Subcutaneous abdominal adipose tissue (tissue), 5 donors: ENCODE data around the gene CHMP4B.

ENCODE experiments used
- H3K27ac ChIP-seq: one replicate; pipeline ENCODE4 v1.7.0; 2013; ENCODE audit warnings: low read depth, mild to moderate bottlenecking, inconsistent platforms, low read length, moderate library complexity
- H3K27me3 ChIP-seq, 5 donors: one replicate each; pipeline ENCODE4 v1.7.0; 2013; ENCODE audit warnings: low read length in 5 of 5, inconsistent platforms in 1 of 5; ENCODE audit not compliant: control insufficient read depth in 5 of 5, insufficient read depth in 4 of 5
- H3K36me3 ChIP-seq, 5 donors: one replicate each; pipeline ENCODE4 v1.7.0; 2013; ENCODE audit warnings: low read length in 5 of 5; ENCODE audit not compliant: control insufficient read depth in 5 of 5, insufficient read depth in 5 of 5
- H3K4me1 ChIP-seq, 5 donors: one replicate each; pipeline ENCODE4 v1.7.0; 2013; ENCODE audit warnings: low read length in 5 of 5, mild to moderate bottlenecking in 3 of 5, moderate library complexity in 1 of 5; ENCODE audit not compliant: control insufficient read depth in 5 of 5, insufficient read depth in 5 of 5
- H3K4me3 ChIP-seq, 5 donors: one replicate each; pipeline ENCODE4 v1.7.0; 2013; ENCODE audit warnings: low read length in 5 of 5, low read depth in 1 of 5
- H3K9ac ChIP-seq, 5 donors: one replicate each; pipeline ENCODE4 v1.7.0; 2013; ENCODE audit warnings: low read length in 5 of 5, mild to moderate bottlenecking in 4 of 5, moderate library complexity in 3 of 5
- H3K9me3 ChIP-seq, 5 donors: one replicate each; pipeline ENCODE4 v1.7.0; 2013; ENCODE audit warnings: low read length in 5 of 5; ENCODE audit not compliant: control insufficient read depth in 5 of 5
- donor health status: healthy.
- donor health status: healthy.
- donor health status: healthy.
- donor health status: healthy.
- donor health status: healthy.

Gene CHMP4B

DNA sequence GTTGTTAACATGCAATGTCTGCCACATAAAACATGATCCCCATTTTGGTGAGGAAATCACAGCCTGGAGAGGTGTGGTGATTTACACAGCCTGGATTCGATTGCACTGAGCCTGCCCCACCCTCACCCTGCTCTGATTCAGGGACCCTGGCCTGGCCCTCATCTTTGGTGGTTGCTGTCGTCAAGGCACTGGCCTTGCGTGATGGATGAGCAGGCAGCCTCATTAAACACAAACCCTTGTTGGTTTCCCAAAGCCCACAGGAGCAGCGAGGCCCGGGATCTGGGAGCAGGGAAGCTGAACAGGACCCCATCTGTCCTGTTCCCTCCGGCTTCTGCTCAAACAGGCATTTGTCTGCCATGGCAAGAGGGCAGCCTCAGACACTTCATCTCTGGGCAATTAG, 70.8 kb downstream of the CHMP4B start:
- Histone ChIP-seq H3K9me3 (peaks cover 0 to 14% (median 13%) of the 10 kb centered on the region in 5 donors), H3K27me3 (peaks cover 0 to 8% (median 4%) of the 10 kb centered on the region in 5 donors), H3K36me3 (no peaks in the 10 kb centered on the region), H3K4me1 (no peaks in the 10 kb centered on the region), H3K4me3 (no peak overlapping the region), H3K27ac (no peak overlapping the region), H3K9ac (no peak overlapping the region)

DNA sequence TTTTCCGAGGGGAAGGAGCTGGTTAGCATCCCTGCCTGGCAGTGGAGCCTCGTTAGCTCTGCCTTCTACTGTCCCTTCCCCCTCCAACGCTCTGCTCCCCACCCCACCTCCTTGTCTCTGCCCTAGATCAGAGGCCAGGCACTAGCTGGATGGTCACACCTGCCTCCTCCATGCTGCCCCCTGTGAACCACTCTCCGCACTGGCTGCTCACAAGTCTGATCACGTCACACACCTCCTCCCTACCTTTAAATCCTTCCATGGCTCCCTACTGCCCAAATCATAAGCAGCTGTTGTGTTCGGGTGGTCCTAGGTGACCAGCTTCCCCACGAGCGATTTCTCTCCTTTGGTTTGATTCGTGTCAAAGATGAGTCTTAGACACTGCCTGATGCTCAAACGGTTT, 71.3 kb downstream of the CHMP4B start:
- no peaks in the 10 kb centered on the region for H3K36me3 ChIP-seq
- no peak overlapping the region for H3K9ac ChIP-seq
- peaks cover 0 to 8% (median 4%) of the 10 kb centered on the region in 5 donors for H3K27me3 ChIP-seq
- H3K4me1 ChIP-seq: no peaks in the 10 kb centered on the region
- H3K9me3 ChIP-seq: peaks cover 0 to 14% (median 13%) of the 10 kb centered on the region in 5 donors
- no peak overlapping the region for H3K27ac ChIP-seq
- H3K4me3 ChIP-seq: no peak overlapping the region

DNA sequence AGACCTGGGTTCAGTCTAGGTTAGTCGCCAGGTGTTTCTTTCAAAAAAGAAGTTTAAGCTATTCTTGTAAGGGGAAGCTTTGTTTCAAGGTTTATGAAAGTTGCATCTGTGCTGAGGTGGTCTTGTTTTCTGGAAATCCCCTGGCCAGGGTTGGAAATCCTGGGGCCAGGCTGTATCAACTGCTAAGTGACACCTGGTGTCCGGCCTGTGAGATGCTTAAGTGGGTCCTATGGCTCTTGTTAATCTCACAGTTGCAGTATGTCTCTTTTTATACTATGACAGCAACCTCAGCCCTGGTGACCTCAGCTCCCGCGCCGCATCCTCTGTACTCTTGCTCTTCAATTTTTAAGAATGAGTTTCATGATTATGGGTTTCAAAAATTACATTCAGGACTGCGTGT, 72.0 kb downstream of the CHMP4B start:
- Histone ChIP-seq H3K4me3 (no peak overlapping the region), H3K9ac (no peak overlapping the region), H3K27ac (no peak overlapping the region), H3K4me1 (no peaks in the 10 kb centered on the region), H3K9me3 (peaks cover 0 to 14% (median 9%) of the 10 kb centered on the region in 5 donors), H3K27me3 (peaks cover 0 to 8% (median 4%) of the 10 kb centered on the region in 5 donors), H3K36me3 (no peaks in the 10 kb centered on the region)

DNA sequence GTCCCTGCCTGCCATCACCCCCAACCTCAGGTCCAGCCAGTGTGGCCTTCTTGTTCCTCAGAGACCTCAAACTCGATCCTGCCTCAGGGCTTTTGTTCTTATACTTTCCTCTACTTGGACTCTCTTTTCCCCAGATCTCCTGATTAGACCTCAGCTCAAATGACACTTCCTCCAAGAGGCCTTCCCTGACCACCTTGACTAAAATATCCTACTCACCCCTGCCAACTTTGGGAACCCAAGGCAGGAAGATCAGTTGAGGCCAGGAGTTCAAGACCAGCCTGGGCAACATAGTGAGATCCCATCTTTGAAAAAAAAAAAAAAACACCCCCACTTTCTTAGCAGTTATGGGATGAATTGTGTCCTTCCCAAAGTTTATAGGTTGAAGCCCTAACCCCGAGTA, 73.5 kb downstream of the CHMP4B start:
- peaks cover 0 to under 1% (median under 1%) of the 10 kb centered on the region in 5 donors for H3K9me3 ChIP-seq
- no peaks in the 10 kb centered on the region for H3K4me1 ChIP-seq
- no peak overlapping the region for H3K4me3 ChIP-seq
- H3K27ac ChIP-seq: no peak overlapping the region
- H3K9ac ChIP-seq: no peak overlapping the region
- no peaks in the 10 kb centered on the region for H3K36me3 ChIP-seq
- peaks cover 0 to 8% (median 4%) of the 10 kb centered on the region in 5 donors for H3K27me3 ChIP-seq

DNA sequence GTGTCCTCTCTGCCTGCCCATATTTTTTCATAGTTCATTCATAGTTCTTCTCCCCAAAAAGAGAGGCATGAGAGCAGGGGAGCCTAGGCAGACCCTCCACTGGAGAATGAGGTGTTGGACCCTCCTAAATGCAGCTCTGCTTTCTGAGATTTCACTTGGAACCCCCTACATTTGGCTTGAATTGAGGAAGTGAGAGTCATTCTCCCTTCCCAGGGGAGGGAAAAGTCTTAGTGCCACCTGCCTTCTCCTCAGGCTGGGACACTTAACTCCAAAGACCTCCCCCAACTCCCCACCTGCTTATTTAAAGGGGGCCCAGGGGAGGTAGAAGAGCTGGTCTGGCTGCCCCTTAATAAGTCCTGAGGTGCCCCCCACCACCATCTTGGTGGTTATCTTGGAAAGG, 78.2 kb downstream of the CHMP4B start:
- Histone ChIP-seq H3K9ac (no peak overlapping the region), H3K36me3 (no peaks in the 10 kb centered on the region), H3K27me3 (no peaks in the 10 kb centered on the region), H3K4me1 (no peaks in the 10 kb centered on the region), H3K27ac (no peak overlapping the region), H3K4me3 (no peak overlapping the region), H3K9me3 (peaks cover 2 to 11% (median 3%) of the 10 kb centered on the region in 5 donors)

DNA sequence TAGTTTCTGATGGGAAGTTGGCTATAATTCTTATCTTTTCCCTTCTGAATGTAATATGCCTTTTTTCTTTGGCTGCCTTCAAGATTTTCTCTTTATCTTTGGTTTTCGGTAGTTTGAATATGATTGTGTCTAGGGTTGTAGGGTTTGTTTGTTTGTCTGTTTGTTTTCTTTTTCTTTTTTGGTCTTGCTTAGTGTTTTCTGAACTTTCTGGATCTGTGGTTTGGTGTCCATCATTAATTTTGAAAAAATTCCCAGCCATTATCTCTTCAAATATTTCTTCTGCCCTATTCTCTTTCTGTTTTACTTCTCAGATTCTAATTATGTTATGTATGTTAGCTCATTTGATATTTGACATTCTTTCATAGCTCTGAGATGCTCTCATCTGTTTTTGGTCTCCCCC, 79.4 kb downstream of the CHMP4B start:
- Histone ChIP-seq H3K9ac (no peak overlapping the region), H3K4me1 (no peaks in the 10 kb centered on the region), H3K4me3 (no peak overlapping the region), H3K36me3 (no peaks in the 10 kb centered on the region), H3K9me3 (peaks cover 2 to 11% (median 3%) of the 10 kb centered on the region in 5 donors), H3K27me3 (no peaks in the 10 kb centered on the region), H3K27ac (no peak overlapping the region)

DNA sequence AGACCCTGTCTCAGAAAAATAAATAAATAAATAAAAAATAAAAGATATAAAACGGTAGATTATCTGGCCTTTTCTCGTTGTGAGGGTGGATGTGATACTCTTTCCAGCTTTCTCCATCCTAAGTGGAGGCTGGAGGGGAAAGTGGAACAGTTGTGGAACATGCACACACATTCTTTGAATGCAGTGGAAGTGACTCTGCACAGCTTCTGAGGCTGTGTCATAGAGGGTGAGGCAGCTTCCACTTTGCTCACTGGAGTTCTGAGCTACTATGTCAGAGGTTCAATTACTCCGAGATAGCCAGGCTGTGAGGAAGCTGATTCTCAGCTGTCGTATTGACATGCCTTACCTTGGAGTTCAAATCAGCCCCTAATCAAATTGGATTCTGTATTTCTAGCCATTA, 82.2 kb downstream of the CHMP4B start:
- Histone ChIP-seq H3K27me3 (peaks cover 0 to 4% (median 0%) of the 10 kb centered on the region in 5 donors), H3K9me3 (peaks cover 2 to 11% (median 3%) of the 10 kb centered on the region in 5 donors), H3K36me3 (no peaks in the 10 kb centered on the region), H3K9ac (no peak overlapping the region), H3K4me1 (no peaks in the 10 kb centered on the region), H3K27ac (no peak overlapping the region), H3K4me3 (no peak overlapping the region)

DNA sequence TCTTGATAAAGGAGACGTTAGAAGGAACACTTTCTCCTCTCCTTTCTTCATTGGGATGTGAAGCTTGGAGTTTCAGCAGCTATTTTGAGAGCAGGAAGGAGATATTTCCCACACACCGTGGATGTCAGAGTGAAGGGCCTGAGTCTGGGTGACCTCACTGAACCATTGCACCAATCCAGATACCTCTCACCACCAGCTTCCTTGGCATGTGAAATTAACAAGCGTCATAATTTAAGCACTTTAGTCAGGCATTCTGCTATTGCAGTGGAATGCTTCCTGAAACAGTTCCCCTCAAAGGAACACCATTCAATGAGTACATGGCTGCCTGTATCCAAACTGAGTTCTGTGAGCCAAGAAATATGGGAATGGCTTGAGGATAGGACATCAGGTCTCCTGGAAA, 83.7 kb downstream of the CHMP4B start:
- no peak overlapping the region for H3K27ac ChIP-seq
- no peaks in the 10 kb centered on the region for H3K36me3 ChIP-seq
- peaks cover 2 to 11% (median 3%) of the 10 kb centered on the region in 5 donors for H3K9me3 ChIP-seq
- peaks cover 0 to 9% (median 5%) of the 10 kb centered on the region in 5 donors for H3K27me3 ChIP-seq
- H3K4me3 ChIP-seq: no peak overlapping the region
- no peak overlapping the region for H3K9ac ChIP-seq
- no peaks in the 10 kb centered on the region for H3K4me1 ChIP-seq

DNA sequence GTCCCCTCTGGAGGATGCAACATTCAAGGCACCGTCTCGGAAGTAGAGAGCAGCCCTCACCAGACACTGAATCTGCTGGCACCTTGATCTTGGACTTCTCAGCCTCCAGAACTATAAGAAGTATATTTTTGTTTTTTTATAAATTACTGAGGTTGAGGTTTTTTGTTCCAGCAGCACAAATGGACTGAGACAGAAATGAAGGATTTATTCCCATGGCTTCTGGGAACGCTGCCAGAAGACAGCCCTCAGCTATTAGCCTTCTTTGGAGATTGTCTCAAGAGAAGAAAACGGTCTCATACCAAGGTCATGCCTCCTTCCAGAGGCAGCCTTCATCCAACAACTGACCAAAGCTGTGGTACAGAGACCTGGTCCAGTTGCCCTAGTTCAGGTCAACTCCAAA, 85.4 kb downstream of the CHMP4B start:
- Histone ChIP-seq H3K4me3 (no peak overlapping the region), H3K9ac (no peak overlapping the region), H3K36me3 (no peaks in the 10 kb centered on the region), H3K4me1 (no peaks in the 10 kb centered on the region), H3K27ac (no peak overlapping the region), H3K27me3 (peaks cover 0 to 15% (median 5%) of the 10 kb centered on the region in 5 donors), H3K9me3 (no peaks in the 10 kb centered on the region)

DNA sequence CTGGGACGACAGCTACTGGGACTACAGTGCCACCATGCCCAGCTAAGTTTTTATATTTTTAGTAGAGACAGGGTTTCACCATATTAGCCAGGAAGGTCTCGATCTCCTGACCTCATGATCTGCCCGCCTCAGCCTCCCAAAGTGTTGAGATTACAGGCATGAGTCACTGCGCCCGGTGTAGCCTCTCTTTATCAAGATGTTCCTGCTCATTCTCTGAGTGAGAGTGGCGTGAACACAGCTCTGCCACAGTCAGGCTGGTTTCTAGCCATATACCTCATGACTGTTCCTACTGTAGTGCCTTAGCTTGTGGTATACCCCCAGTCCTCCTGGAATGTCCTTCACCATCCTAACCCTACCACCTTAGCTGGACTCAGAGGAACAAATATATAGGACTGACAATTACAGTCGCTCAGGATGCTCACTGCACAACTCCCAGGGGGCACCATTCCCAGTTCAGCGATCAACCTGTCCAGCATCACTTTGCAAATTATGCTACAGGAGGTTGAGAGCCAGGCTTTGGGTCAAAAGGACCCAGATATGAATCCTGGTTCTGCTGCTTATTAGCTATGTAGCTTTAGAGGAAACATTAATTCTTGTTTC, 86.3 kb downstream of the CHMP4B start:
- Histone ChIP-seq H3K27me3 (peaks cover 0 to 18% (median 5%) of the 10 kb centered on the region in 5 donors), H3K4me1 (no peaks in the 10 kb centered on the region), H3K36me3 (no peaks in the 10 kb centered on the region), H3K9ac (no peak overlapping the region), H3K27ac (no peak overlapping the region), H3K9me3 (no peaks in the 10 kb centered on the region), H3K4me3 (no peak overlapping the region)
